GM19467 (cell line): Measurements from ENCODE around the gene ACLY.

ENCODE experiments used
- ATAC-seq: cut with Tn5 transposase; IDR thresholded peaks from one replicate; pipeline ENCODE4 v1.9.1; 2021; ENCODE audit warnings: mild to moderate bottlenecking, moderate library complexity; ENCODE audit not compliant: unreplicated experiment

ACLY gene

GRCh38 chr17:41918314-41919164, at the start of gene ACLY:
Gene ACLY (minus strand): TSS chr17:41918951. CDS start chr17:41913873, 5,078 bp downstream.
- ATAC-seq, result peak; percentile 86

- no peak for ATAC-seq
Observed at GRCh38 chr17:41967921-41968578, 49.3 kb upstream of the ACLY start.

GRCh38 chr17:41967141-41967920, 48.6 kb upstream of the ACLY start:
- peak; percentile 6 for ATAC-seq

DNA sequence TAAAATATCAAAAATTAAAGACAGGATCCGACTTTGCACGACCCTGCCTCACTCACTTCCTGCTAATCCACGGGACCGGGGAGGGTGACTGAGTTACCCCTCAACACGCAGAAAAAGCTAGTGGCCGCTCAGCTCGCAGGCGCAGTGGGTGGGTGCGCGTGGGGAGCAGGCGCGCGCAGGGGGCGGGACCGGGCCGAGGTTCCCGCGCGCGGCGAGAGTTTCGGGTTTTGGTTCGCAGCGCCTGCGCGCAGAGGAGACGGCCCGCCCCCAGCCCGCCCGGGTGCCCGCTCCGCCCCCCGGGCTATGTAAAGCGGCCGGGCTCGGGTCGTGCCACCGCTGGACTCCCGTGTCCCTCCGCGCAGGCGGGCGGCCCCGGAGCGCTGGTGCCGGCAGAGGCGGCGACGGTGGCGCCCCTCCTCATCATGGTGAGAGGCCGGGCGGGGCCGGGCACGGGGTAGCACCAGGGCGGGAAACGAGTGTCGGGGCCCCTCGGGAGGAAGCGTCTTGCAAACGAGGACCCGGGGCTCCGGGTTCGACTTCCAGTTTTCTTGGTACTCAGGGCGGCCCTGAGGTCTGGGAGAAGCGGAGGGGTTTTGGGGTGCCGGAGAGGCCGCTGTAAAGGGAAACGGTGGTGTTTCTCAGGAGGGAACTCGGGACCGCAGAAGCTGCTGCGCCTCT, 47.9 kb upstream of the ACLY start, which contains the start of gene CNP:
Gene CNP (plus strand): TSS at position 333 of the 678 bp plus-strand sequence. CDS start 90 bp downstream, at position 423.
- ATAC-seq, result peak; percentile 61

DNA sequence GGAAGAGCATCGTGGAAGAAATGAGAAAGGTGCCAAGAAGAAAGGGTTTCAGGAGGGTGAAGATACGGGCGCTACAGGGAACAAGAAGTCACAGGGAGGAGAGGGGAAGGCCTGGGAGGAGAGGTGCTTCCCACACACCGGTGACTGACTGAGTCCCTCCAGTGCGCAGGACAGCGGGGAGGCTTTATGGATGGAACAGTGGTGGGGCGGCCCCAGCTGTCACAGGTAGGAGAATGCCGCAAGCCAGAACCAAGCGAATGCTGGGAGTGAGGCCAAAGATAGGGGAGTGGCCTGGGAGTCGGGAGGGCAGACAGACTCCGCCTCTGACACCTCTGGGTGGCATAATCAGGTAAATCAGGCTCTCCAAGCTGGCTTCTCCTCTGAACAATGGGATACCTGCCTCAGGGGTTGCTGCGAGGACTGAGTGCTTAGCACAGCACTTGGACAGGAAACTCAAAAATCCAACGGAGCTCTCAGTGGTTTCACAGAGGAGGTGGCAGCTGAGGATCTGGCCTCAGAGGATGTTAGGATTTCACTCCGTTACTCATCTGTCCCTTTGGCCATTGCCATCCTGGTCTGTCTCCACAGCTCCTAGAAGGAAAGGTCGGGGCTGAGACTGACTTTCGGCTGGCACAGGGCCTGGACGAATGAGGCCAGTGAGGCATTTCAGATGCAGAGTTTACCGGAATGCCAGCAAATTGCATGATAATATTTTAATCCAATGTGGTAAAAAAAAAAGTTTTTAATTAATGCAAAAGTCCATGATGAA, 47.1 kb upstream of the ACLY start:
- ATAC-seq, result no peak

- no peak for ATAC-seq
Observed at GRCh38 chr17:41962768-41963434, 44.1 kb upstream of the ACLY start.

DNA sequence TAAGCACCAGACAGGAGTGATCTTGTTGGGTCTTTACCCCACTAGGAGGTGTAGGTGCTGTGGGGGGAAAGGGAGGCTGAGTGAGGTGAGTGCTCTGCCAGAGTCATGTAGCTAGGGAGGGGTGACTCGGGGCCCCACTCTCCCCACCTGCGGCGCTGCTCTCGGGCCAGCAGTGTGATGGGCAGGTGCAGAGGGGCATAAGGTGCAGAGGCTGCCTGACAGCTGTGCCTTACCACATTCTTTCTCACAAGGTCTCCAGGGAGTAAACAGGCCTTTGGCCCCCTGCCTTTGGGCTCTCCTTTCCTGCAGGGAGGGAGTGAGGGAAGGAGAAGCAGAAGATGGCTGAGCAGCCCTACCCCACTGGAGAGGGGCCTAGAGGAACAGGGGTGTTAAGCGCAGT, 43.4 kb upstream of the ACLY start:
- no peak for ATAC-seq

DNA sequence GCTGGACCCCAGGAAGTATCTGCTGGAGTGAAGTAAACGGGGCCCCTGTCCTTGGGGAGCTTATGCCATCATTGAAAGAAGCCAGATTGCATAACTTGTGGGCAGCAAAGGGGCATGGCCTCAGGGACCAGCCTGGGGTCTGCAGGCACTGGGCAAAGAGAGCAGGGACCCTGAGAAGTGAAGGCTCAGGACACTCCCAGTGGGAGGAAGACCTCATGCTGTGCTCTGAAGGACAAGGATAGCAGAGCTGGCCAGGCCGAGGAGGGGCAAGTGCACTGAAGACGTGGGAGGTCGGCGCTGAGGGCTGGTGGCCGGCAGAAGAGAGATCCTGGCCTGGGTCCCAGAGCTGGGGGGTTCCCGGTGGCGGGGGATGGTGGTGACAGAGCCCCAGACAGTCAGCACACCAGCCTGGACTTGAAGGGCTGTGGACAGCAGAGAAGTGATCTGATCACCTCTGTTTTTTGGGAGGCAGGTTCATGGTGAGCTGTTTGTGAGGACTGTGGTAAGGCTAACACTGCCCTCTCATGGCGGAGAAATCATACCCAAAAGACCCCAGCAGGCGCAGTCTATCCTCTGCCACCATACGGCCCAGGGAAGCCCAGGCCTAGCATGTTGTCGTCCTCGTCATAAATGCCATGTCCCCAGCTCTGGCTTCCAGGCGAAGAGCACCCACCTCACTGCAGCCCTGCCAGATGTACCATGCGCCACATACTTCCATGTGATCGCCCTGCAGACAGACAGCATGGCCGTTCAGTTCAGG, 40.8 kb upstream of the ACLY start:
- no peak for ATAC-seq

DNA sequence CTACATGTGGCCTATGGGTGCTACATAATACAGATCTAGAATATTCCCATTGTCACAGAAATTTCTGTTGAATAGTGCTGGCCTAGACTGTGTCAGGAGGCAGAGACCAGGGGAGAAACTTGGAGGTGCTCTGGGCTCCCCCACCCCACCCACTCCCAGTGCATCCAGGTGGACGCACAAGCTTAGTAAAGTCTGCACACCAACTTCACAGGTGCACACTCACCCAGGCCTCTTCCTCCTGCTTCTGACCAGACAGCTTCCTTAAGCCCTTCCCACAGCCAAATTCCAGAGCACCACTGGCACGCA, 40.2 kb upstream of the ACLY start:
- ATAC-seq, result no peak

GRCh38 chr17:41957869-41958439, 39.2 kb upstream of the ACLY start:
- ATAC-seq, result no peak

DNA sequence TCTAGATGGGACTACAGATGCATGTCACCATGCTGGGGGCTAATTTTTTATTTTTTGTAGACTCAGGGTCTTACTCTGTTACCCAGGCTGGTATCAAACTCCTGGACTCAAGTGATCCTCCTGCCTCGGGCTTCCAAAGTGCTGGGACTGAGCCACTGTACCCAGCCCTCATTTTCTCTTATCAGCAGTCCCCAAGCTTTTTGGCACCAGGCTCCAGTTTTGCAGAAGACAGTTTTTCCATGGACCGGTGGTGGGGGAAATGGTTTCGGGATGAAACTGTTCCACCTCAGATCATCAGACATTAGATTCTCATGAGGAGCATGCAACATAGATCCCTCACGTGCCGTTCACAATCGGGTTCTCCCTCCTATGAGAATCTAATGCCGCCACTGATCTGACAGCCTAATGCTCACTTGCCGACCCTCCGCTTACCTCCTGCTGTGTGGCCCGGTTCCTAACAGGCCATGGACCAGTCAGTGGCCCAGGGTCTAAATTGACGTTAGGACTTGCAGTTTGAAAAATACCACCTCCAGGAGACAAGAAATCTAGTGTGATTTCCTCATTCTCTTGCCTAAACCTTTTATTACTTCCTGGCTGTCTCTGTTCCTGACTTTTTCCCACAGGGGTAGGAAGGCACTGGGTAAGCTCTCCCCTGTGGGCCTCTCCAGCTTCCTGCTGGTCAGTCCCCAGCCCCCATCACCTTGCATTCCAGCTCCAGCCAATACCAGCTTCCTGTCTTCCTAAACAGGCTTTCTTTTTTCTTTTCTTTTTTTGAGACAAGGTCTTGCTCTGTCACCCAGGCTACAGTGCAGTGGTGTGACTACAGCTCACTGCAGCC, 38.5 kb upstream of the ACLY start:
- ATAC-seq, result no peak

GRCh38 chr17:41956522-41956921, 37.8 kb upstream of the ACLY start:
- ATAC-seq, result no peak

GRCh38 chr17:41948762-41949460, 30.2 kb upstream of the ACLY start:
- ATAC-seq, result no peak

DNA sequence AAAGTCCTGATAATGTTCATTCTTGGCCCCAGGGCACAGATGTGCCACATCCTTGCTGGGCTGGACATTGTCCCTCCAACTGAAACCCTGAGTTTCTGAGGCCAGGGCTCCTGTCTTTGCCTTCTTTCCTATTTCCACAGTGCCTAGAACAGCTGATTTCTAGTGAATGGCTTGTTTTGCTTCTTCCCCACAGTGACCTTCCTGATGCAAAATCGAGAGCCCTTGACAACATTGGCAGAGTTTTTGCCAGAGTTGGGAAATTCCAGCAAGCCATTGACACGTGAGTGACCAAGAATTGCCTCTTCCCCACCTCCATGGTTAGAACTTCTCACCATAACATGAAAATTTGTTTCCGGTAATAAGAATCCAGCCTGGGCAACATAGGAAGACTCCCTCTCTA, 26.2 kb upstream of the ACLY start:
- no peak for ATAC-seq

DNA sequence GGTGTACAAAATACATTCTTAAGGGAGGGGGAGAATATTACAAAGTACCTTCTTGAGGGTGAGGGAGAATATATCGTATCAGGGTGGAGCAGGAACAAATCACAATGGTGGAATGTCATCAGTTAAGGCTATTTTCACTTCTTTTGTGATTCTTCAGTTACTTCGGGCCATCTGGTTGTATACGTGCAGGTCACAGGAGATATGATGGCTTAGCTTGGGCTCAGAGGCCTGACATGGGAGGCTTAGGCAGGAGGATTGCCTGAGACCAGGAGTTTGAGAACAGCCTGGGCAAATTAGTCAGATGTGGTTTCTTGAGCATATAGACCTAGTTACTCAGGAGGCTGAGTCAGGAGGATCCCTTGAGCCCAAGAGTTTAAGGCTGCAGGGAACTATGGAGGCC, 24.7 kb upstream of the ACLY start:
- no peak for ATAC-seq

DNA sequence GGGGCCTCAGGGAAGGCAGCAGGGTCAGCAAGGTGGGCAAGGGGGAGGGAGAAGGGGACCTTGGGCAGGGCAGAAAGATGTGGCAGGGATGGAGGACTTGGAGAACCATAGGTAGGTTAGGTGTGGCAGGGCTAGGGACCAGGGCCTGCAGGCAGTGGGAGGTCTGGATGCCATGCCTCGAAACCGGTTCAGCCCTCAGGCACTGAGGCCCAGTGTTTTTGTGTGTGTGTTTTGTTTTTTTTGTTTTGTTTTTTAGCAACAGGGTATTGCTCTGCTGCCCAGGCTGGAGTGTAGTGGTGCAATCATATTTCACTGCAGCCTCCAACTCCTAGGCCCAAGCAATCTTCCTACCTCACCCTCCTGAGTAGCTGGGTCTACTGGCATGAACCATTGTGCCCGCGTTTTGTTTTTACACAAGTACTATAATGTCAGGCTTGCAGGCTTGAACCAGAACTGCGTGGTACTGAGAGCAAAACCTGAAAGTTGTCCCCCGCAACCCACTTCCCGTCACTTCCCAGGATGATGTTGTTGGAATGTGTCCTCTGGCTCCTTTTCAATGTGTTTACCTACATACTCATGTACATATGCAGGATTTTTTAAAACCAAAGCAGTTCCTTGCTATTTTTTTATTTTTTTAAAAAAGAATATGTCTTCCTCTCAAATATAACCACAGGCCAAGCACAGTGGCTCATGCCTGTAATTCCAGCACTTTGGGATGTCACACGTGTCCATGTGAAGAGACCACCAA, 24.0 kb upstream of the ACLY start:
- no peak for ATAC-seq

DNA sequence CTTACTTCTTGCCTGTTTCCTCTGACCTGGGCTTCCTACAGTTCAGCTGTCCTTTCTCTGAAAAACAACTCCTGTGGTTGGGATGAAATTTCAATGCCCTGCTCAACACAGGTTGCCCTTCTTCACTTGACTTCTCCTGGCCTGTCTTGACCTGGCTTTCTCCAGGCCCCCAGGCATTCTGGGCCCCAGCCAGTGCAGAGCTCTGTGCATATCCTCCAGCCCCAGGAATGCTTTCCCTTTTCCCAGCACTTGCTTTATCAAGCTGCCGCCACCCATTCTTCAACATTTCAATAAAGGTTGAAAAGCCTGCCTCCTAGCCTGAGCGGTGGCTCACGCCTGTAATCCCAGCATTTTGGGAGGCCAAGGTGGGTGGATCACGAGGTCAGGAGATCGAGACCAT, 22.4 kb upstream of the ACLY start:
- no peak for ATAC-seq
